22Rv1 (cell line): ENCODE results near the gene XPR1.

Experiments used
- ZFX ChIP-seq: fragments of 450-650 bp; IDR thresholded peaks from 2 replicates; pipeline ENCODE4 v1.6.1; 2017; ENCODE audit warnings: antibody characterized with exemption, borderline replicate concordance
- TF ChIP-seq, protein P1 (sequence below): fragments of 450-650 bp; IDR thresholded peaks from 2 replicates; pipeline ENCODE4 v1.5.1; 2017; ENCODE audit warnings: mild to moderate bottlenecking

DNA sequence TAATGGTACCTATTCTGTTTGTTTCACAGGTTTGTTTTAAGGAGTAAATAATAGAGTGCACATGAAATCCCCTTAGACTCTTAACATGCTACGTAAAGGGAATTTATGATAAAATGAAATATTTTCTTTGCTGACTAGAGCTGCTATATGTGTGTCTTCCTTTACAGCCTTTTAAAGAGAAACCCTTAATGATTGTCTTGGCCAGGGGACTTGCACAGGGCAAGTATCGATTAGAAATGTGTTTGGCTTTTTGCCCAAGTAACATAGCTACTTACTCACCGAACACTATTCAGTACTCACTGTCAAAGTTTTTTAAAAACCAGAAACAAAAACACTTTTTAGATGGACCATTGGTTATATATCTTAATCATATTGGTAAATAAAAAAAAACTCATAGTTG is 209.6 kb downstream of the XPR1 start:
- TF ChIP-seq, protein P1, sequence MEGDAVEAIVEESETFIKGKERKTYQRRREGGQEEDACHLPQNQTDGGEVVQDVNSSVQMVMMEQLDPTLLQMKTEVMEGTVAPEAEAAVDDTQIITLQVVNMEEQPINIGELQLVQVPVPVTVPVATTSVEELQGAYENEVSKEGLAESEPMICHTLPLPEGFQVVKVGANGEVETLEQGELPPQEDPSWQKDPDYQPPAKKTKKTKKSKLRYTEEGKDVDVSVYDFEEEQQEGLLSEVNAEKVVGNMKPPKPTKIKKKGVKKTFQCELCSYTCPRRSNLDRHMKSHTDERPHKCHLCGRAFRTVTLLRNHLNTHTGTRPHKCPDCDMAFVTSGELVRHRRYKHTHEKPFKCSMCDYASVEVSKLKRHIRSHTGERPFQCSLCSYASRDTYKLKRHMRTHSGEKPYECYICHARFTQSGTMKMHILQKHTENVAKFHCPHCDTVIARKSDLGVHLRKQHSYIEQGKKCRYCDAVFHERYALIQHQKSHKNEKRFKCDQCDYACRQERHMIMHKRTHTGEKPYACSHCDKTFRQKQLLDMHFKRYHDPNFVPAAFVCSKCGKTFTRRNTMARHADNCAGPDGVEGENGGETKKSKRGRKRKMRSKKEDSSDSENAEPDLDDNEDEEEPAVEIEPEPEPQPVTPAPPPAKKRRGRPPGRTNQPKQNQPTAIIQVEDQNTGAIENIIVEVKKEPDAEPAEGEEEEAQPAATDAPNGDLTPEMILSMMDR, result no peak
- TF ChIP-seq ZFX, result no peak
